ENCODE measurements around the gene PARD3.

PARD3 gene

GRCh38 chr10:34489411-34489810 is 325.7 kb downstream of the PARD3 start:
- Histone ChIP-seq H3K36me3 (ENCODE audit: insufficient read depth, low read length) (no peaks in the 10 kb centered on the region), H2AFZ (ENCODE audit: low read length, unreplicated experiment) (no peak overlapping the region), H3K27ac (ENCODE audit: low read depth, low read length) (no peak overlapping the region), H3K4me1 (ENCODE audit: control insufficient read depth, insufficient read depth, low read length, unreplicated experiment) (no peaks in the 10 kb centered on the region), H3K27me3 (ENCODE audit: insufficient read depth, low read length) (no peaks in the 10 kb centered on the region), H3K4me3 (ENCODE audit: low read depth, low read length) (no peak overlapping the region), H3K79me2 (ENCODE audit: control insufficient read depth, insufficient read depth, low read length, unreplicated experiment) (no peaks in the 10 kb centered on the region)

GRCh38 chr10:34488476-34489130 is 326.5 kb downstream of the PARD3 start:
- H3K36me3 ChIP-seq (ENCODE audit: insufficient read depth, low read length): no peaks in the 10 kb centered on the region
- H3K27ac ChIP-seq (ENCODE audit: low read depth, low read length): no peak overlapping the region
- H3K4me1 ChIP-seq (ENCODE audit: control insufficient read depth, insufficient read depth, low read length, unreplicated experiment): no peaks in the 10 kb centered on the region
- no peak overlapping the region for H2AFZ ChIP-seq (ENCODE audit: low read length, unreplicated experiment)
- no peaks in the 10 kb centered on the region for H3K27me3 ChIP-seq (ENCODE audit: insufficient read depth, low read length)
- H3K79me2 ChIP-seq (ENCODE audit: control insufficient read depth, insufficient read depth, low read length, unreplicated experiment): no peaks in the 10 kb centered on the region
- no peak overlapping the region for H3K4me3 ChIP-seq (ENCODE audit: low read depth, low read length)

DNA sequence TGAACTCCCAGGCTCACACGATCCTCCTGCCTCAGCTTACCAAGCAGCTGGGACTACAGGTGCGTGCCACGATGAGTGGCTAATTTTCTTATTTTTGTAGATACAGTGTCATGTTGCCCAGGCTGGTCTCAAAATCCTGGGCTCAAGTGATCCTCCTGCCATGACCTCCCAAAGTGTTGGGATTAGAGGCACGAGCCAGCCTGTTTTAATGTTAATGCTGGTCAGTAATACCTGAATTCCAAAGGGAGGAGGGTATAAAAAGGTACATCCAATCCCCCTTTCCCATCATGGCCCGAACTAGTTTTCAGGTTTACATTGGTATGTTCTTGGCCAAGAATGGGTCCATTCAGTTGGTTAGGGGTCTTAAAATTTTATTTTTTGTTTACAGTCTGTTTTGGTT is 329.1 kb downstream of the PARD3 start:
- Histone ChIP-seq H2AFZ (ENCODE audit: low read length, unreplicated experiment) (no peak overlapping the region), H3K4me1 (ENCODE audit: control insufficient read depth, insufficient read depth, low read length, unreplicated experiment) (no peaks in the 10 kb centered on the region), H3K79me2 (ENCODE audit: control insufficient read depth, insufficient read depth, low read length, unreplicated experiment) (no peaks in the 10 kb centered on the region), H3K27ac (ENCODE audit: low read depth, low read length) (no peak overlapping the region), H3K27me3 (ENCODE audit: insufficient read depth, low read length) (no peaks in the 10 kb centered on the region), H3K36me3 (ENCODE audit: insufficient read depth, low read length) (no peaks in the 10 kb centered on the region), H3K4me3 (ENCODE audit: low read depth, low read length) (no peak overlapping the region)

- no peaks in the 10 kb centered on the region for H3K36me3 ChIP-seq (ENCODE audit: insufficient read depth, low read length)
Measured at GRCh38 chr10:34484164-34484563, 330.9 kb downstream of the PARD3 start.

DNA sequence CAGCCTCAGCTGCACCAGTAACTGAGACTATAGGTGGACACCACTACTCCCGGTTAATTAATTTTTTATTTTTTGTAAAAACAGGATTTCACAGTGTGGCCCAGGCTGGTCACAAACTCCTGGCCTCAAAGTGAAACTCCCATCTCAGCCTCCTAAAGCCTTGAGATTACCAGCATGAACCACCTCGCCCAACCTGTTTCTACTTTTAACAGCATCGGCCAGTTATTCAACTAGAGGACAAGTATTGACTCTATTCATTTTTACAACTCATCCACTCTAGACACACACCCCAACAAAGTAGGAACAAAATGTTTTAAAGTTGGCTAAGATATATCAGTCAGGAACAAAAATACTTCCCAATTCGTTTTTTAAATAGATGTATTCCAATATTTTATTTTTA is 334.8 kb downstream of the PARD3 start:
- Histone ChIP-seq H3K27me3 (ENCODE audit: insufficient read depth, low read length) (no peaks in the 10 kb centered on the region), H2AFZ (ENCODE audit: low read length, unreplicated experiment) (no peak overlapping the region), H3K36me3 (ENCODE audit: insufficient read depth, low read length) (no peaks in the 10 kb centered on the region), H3K4me1 (ENCODE audit: control insufficient read depth, insufficient read depth, low read length, unreplicated experiment) (peaks cover 5% of the 10 kb centered on the region), H3K27ac (ENCODE audit: low read depth, low read length) (no peak overlapping the region), H3K79me2 (ENCODE audit: control insufficient read depth, insufficient read depth, low read length, unreplicated experiment) (no peaks in the 10 kb centered on the region), H3K4me3 (ENCODE audit: low read depth, low read length) (no peak overlapping the region)

More at GRCh38 chr10:34484164-34484563, 330.9 kb downstream of the PARD3 start:
- Histone ChIP-seq H3K79me2 (ENCODE audit: control insufficient read depth, insufficient read depth, low read length, unreplicated experiment) (no peaks in the 10 kb centered on the region), H3K4me1 (ENCODE audit: control insufficient read depth, insufficient read depth, low read length, unreplicated experiment) (no peaks in the 10 kb centered on the region), H2AFZ (ENCODE audit: low read length, unreplicated experiment) (no peak overlapping the region), H3K27me3 (ENCODE audit: insufficient read depth, low read length) (no peaks in the 10 kb centered on the region), H3K4me3 (ENCODE audit: low read depth, low read length) (no peak overlapping the region), H3K27ac (ENCODE audit: low read depth, low read length) (no peak overlapping the region)

DNA sequence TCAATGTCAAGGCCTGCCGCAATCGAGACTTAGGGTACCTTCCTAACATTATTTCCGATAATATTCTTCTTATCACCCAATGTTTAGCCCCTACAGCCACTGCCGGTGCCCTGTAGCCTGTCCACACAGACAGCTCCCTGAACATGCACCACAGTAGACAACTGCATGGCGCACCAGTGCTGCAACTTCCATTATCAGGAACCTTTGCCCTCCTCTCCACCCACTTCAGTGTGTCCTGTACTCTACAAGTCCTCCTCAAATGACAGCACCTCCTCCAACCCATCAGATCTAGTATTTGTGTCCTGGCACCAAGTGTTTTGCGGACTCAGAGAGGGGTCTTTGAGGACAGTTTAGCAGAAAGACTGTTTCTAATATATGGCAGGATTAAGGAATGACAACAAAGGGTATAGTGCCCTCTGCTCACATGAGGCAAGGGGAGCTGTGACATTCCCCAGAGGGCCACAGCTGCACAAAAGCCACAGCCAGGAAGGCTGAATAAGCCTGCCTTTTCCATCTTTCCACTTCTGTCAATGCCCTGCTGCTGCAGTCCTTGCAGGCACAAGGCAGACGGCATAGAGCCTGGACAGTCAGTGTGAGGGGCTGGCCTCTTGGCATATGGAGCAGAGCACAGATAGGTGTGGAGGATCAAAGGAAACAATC is 335.4 kb downstream of the PARD3 start:
- Histone ChIP-seq H3K4me3 (ENCODE audit: low read depth, low read length) (no peak overlapping the region), H3K79me2 (ENCODE audit: control insufficient read depth, insufficient read depth, low read length, unreplicated experiment) (no peaks in the 10 kb centered on the region), H3K4me1 (ENCODE audit: control insufficient read depth, insufficient read depth, low read length, unreplicated experiment) (peaks cover 12% of the 10 kb centered on the region), H3K36me3 (ENCODE audit: insufficient read depth, low read length) (no peaks in the 10 kb centered on the region), H2AFZ (ENCODE audit: low read length, unreplicated experiment) (no peak overlapping the region), H3K27ac (ENCODE audit: low read depth, low read length) (no peak overlapping the region), H3K27me3 (ENCODE audit: insufficient read depth, low read length) (no peaks in the 10 kb centered on the region)

DNA sequence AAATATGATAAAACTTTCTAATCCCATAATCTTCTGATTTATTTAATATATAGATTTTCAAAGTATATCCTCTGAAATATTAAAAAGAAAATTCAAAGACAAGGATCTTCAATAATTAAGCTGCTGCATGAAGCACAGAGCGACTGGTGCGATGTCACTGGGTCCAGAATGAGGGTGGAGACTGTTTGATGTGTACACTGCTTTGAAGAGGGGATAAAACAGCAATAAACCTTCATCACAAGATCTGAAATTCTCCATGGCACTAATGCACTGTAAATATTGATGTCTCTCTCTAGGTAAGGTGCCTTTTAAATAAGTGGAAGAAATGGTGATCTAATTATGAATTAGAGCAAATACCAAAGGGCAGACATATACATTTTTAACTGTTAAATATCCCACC is 337.8 kb downstream of the PARD3 start:
- no peak overlapping the region for H3K4me3 ChIP-seq (ENCODE audit: low read depth, low read length)
- no peaks in the 10 kb centered on the region for H3K36me3 ChIP-seq (ENCODE audit: insufficient read depth, low read length)
- H3K27me3 ChIP-seq (ENCODE audit: insufficient read depth, low read length): no peaks in the 10 kb centered on the region
- peaks cover 20% of the 10 kb centered on the region for H3K4me1 ChIP-seq (ENCODE audit: control insufficient read depth, insufficient read depth, low read length, unreplicated experiment)
- H3K79me2 ChIP-seq (ENCODE audit: control insufficient read depth, insufficient read depth, low read length, unreplicated experiment): no peaks in the 10 kb centered on the region
- no peak overlapping the region for H2AFZ ChIP-seq (ENCODE audit: low read length, unreplicated experiment)
- H3K27ac ChIP-seq (ENCODE audit: low read depth, low read length): no peak overlapping the region

- Histone ChIP-seq H2AFZ (ENCODE audit: low read length, unreplicated experiment) (no peak overlapping the region), H3K27ac (ENCODE audit: low read depth, low read length) (no peak overlapping the region), H3K27me3 (ENCODE audit: insufficient read depth, low read length) (no peaks in the 10 kb centered on the region), H3K4me3 (ENCODE audit: low read depth, low read length) (no peak overlapping the region), H3K79me2 (ENCODE audit: control insufficient read depth, insufficient read depth, low read length, unreplicated experiment) (no peaks in the 10 kb centered on the region), H3K36me3 (ENCODE audit: insufficient read depth, low read length) (no peaks in the 10 kb centered on the region), H3K4me1 (ENCODE audit: control insufficient read depth, insufficient read depth, low read length, unreplicated experiment) (peaks cover 20% of the 10 kb centered on the region)
Measured at GRCh38 chr10:34476608-34477007, 338.5 kb downstream of the PARD3 start.

DNA sequence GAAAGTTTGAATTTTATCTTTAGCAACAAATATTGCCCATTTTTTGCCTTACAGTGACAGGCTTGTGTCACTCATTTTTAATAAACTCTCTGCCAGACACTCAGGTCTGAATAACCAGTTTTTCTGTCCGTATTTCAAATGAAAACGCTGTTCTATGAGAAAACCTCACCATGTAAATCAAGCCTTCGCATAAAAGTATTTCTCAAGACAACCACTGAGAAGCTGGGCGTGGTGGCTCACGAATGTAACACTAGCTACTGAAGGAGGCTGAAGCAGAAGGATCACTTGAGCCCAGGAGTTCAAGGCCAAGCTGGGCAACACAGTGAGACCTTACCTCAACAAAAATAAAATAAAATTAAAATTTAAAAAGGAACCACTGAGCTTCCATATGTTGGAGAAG is 339.3 kb downstream of the PARD3 start:
- Histone ChIP-seq H3K79me2 (ENCODE audit: control insufficient read depth, insufficient read depth, low read length, unreplicated experiment) (no peaks in the 10 kb centered on the region), H3K4me3 (ENCODE audit: low read depth, low read length) (no peak overlapping the region; the same call in 1 of the 2 replicates), H3K4me1 (ENCODE audit: control insufficient read depth, insufficient read depth, low read length, unreplicated experiment) (peaks cover 20% of the 10 kb centered on the region), H2AFZ (ENCODE audit: low read length, unreplicated experiment) (no peak overlapping the region), H3K27ac (ENCODE audit: low read depth, low read length) (peak overlapping the region; percentile 61), H3K27me3 (ENCODE audit: insufficient read depth, low read length) (no peaks in the 10 kb centered on the region), H3K36me3 (ENCODE audit: insufficient read depth, low read length) (no peaks in the 10 kb centered on the region)

DNA sequence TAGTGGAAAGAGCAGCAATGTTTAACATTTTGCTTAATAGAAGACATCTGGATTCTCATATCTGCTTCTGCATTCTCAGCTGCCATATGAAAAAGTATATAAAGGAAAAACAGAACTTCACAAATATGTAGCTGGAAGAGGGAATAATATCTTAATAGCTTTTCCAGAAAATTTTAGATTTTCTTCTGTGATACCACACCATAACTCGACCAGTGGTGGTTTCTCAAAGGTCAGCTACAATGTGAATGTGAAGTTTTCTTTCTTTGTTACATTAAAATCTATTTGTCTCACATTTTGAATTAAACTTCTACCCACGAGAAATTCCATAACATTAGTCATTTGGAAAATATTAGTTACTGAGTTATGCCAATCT is 339.8 kb downstream of the PARD3 start:
- Histone ChIP-seq H3K27me3 (ENCODE audit: insufficient read depth, low read length) (no peaks in the 10 kb centered on the region), H3K4me3 (ENCODE audit: low read depth, low read length) (no peak overlapping the region; the same call in 1 of the 2 replicates), H2AFZ (ENCODE audit: low read length, unreplicated experiment) (no peak overlapping the region), H3K79me2 (ENCODE audit: control insufficient read depth, insufficient read depth, low read length, unreplicated experiment) (no peaks in the 10 kb centered on the region), H3K4me1 (ENCODE audit: control insufficient read depth, insufficient read depth, low read length, unreplicated experiment) (peaks cover 20% of the 10 kb centered on the region), H3K36me3 (ENCODE audit: insufficient read depth, low read length) (no peaks in the 10 kb centered on the region), H3K27ac (ENCODE audit: low read depth, low read length) (peak overlapping the region; percentile 61)
